H1 (cell line): ENCODE measurements around the gene TMED9. TPM values are rescaled to one million over a fixed set of nuclear protein-coding genes. Genes with fewer than 3 reads are reported as not detected.

Experiments used
- CTCF ChIA-PET: fragments of 300-600 bp; sonication (Branson Sonifier 250); formaldehyde crosslinking; loops from one replicate; lab custom pipeline; 2021; ENCODE audit not compliant: partially characterized antibody; lab: Charles Lee
- POLR2A ChIA-PET: fragments of 300-600 bp; sonication (Branson Sonifier 250); formaldehyde crosslinking; loops from one replicate; lab custom pipeline; 2021; ENCODE audit warnings: inconsistent platforms; ENCODE audit not compliant: partially characterized antibody; lab: Charles Lee
- DNase-seq, 2 experiments: peaks; one replicate each; pipeline versions ENCODE4 v3.0.0 to v3.0.0-alpha.2; 2010 to 2022; ENCODE audit warnings: low spot score in 2 of 2, low read depth in 1 of 2, mixed read lengths in 1 of 2
- FAIRE-seq: peaks from 2 replicates; lab custom pipeline; 2011; peaks lifted over from hg19 to GRCh38; lab: Jason Lieb, UNC
- H2AFZ ChIP-seq: 2 replicates; pipeline ENCODE4 v1.8.1; 2012; ENCODE audit warnings: low read length, inconsistent platforms
- H2AK5ac ChIP-seq: 2 replicates; pipeline ENCODE4 v1.6.1; 2013; ENCODE audit warnings: low read depth, low read length
- H2BK120ac ChIP-seq: replicated peaks from 2 replicates; pipeline ENCODE3; 2013; ENCODE audit warnings: low read depth, low read length, inconsistent platforms
- H2BK12ac ChIP-seq: 2 replicates; pipeline ENCODE4 v1.6.1; 2013; ENCODE audit warnings: low read depth, low read length
- H2BK15ac ChIP-seq: 2 replicates; pipeline ENCODE4 v1.6.1; 2013; ENCODE audit warnings: low read length
- H2BK20ac ChIP-seq: 2 replicates; pipeline ENCODE4 v1.6.1; 2013; ENCODE audit warnings: low read length
- H2BK5ac ChIP-seq: 2 replicates; pipeline ENCODE4 v1.6.1; 2013; ENCODE audit warnings: low read depth, low read length
- H3K14ac ChIP-seq: 2 replicates; pipeline ENCODE4 v1.6.1; 2013; ENCODE audit warnings: inconsistent platforms; ENCODE audit not compliant: insufficient read length
- H3K18ac ChIP-seq: 2 replicates; pipeline ENCODE4 v1.6.1; 2013; ENCODE audit warnings: low read length; ENCODE audit errors: extremely low read depth
- H3K23ac ChIP-seq: 2 replicates; pipeline ENCODE4 v1.6.1; 2013; ENCODE audit warnings: inconsistent platforms; ENCODE audit not compliant: insufficient read length
- H3K23me2 ChIP-seq: 2 replicates; pipeline ENCODE4 v1.6.1; 2013; ENCODE audit warnings: low read depth, low read length
- H3K27ac ChIP-seq: 2 replicates; pipeline ENCODE4 v1.6.1; 2011; ENCODE audit warnings: low read depth, low read length, inconsistent platforms
- H3K27me3 ChIP-seq, 4 experiments: replicated peaks in 1 of 4; 1 replicate in 1 of 4; 2 replicates in 3 of 4; pipeline versions ENCODE4 v1.6.1 to v1.8.1; 2011 to 2013; ENCODE audit warnings: low read length in 3 of 4, mild to moderate bottlenecking in 3 of 4, inconsistent platforms in 2 of 4, mixed read lengths in 2 of 4, moderate library complexity in 1 of 4; ENCODE audit not compliant: control insufficient read depth in 3 of 4, insufficient read depth in 3 of 4; ENCODE audit errors: extremely low read depth in 1 of 4
- H3K36me3 ChIP-seq, 4 experiments: 2 replicates each; pipeline versions ENCODE4 v1.6.1 to v1.8.1; 2011 to 2013; ENCODE audit warnings: mild to moderate bottlenecking in 4 of 4, low read length in 3 of 4, moderate library complexity in 2 of 4, control low read depth in 1 of 4, inconsistent platforms in 1 of 4; ENCODE audit not compliant: insufficient read depth in 4 of 4, control insufficient read depth in 2 of 4
- H3K4ac ChIP-seq: replicated peaks from 2 replicates; pipeline ENCODE3; 2013; ENCODE audit warnings: low read length, low read depth, mixed read lengths, inconsistent platforms; ENCODE audit not compliant: insufficient read length
- H3K4me1 ChIP-seq, 4 experiments: replicated peaks in 1 of 4; 1 replicate in 1 of 4; 2 replicates in 3 of 4; pipeline versions ENCODE4 v1.6.1 to v1.8.1; 2011 to 2013; ENCODE audit warnings: low read length in 3 of 4, inconsistent platforms in 2 of 4, mixed read lengths in 1 of 4; ENCODE audit not compliant: insufficient read depth in 4 of 4, control insufficient read depth in 3 of 4
- H3K4me2 ChIP-seq, 2 experiments: 2 replicates each; pipeline versions ENCODE4 v1.6.1 to v1.8.1; 2011 to 2013; ENCODE audit warnings: low read depth in 2 of 2, low read length in 2 of 2, control low read depth in 1 of 2, inconsistent platforms in 1 of 2, mild to moderate bottlenecking in 1 of 2; ENCODE audit not compliant: insufficient read depth in 1 of 2
- H3K4me3 ChIP-seq, 4 experiments: fragments of 200-600, 300-600 bp in 1 of 4; sonication (generic), shearing (Covaris generic), sonication (Bioruptor Twin) in 1 of 4; 2 replicates each; pipeline versions ENCODE4 v1.5.1 to v1.8.1; 2011 to 2016; ENCODE audit warnings: low read length in 4 of 4, low read depth in 3 of 4, control low read depth in 2 of 4, inconsistent platforms in 2 of 4, mild to moderate bottlenecking in 2 of 4, mixed read lengths in 1 of 4, moderate library complexity in 1 of 4; ENCODE audit not compliant: insufficient read depth in 2 of 4; ENCODE audit errors: extremely low read depth in 1 of 4
- H3K56ac ChIP-seq: replicated peaks from 2 replicates; pipeline ENCODE3; 2013; ENCODE audit warnings: low read depth, mild to moderate bottlenecking, mixed read lengths, low read length, inconsistent platforms; ENCODE audit not compliant: insufficient read length
- H3K79me1 ChIP-seq: 2 replicates; pipeline ENCODE4 v1.6.1; 2013; ENCODE audit warnings: low read depth, low read length, control low read depth
- H3K79me2 ChIP-seq, 2 experiments: 2 replicates each; pipeline versions ENCODE4 v1.6.1 to v1.8.1; 2012 to 2013; ENCODE audit warnings: low read length in 2 of 2, mild to moderate bottlenecking in 2 of 2, inconsistent platforms in 1 of 2; ENCODE audit not compliant: insufficient read depth in 2 of 2, control insufficient read depth in 1 of 2
- H3K9ac ChIP-seq, 4 experiments: replicated peaks in 1 of 4; 1 replicate in 1 of 4; 2 replicates in 3 of 4; pipeline versions ENCODE4 v1.6.1 to v1.8.1; 2011 to 2013; ENCODE audit warnings: low read depth in 3 of 4, low read length in 3 of 4, control low read depth in 2 of 4, mild to moderate bottlenecking in 2 of 4, moderate library complexity in 2 of 4, inconsistent platforms in 1 of 4; ENCODE audit errors: extremely low read depth in 1 of 4
- H3K9me3 ChIP-seq, 2 experiments: 2 replicates each; pipeline versions ENCODE4 v1.6.1 to v1.8.1; 2012 to 2013; ENCODE audit warnings: mild to moderate bottlenecking in 2 of 2, moderate library complexity in 2 of 2, control low read depth in 1 of 2, inconsistent platforms in 1 of 2, low read depth in 1 of 2, low read length in 1 of 2, mixed read lengths in 1 of 2; ENCODE audit not compliant: insufficient read depth in 2 of 2
- H4K20me1 ChIP-seq, 2 experiments: replicated peaks in 1 of 2; 2 replicates each; pipeline versions ENCODE3 to v1.8.1; 2011 to 2013; ENCODE audit warnings: inconsistent platforms in 2 of 2, low read length in 2 of 2, mild to moderate bottlenecking in 1 of 2; ENCODE audit not compliant: insufficient read depth in 2 of 2, control insufficient read depth in 1 of 2
- H4K5ac ChIP-seq: 2 replicates; pipeline ENCODE4 v1.6.1; 2013; ENCODE audit warnings: low read length, low read depth, mixed read lengths, inconsistent platforms; ENCODE audit not compliant: insufficient read length
- H4K8ac ChIP-seq: 2 replicates; pipeline ENCODE4 v1.8.0; 2013; ENCODE audit warnings: mild to moderate bottlenecking, moderate library complexity, low read length, inconsistent platforms; ENCODE audit not compliant: insufficient read depth; ENCODE audit errors: extremely low read depth
- H4K91ac ChIP-seq: replicated peaks from 2 replicates; pipeline ENCODE3; 2013; ENCODE audit warnings: low read length, mixed read lengths, inconsistent platforms; ENCODE audit not compliant: insufficient read length
- BACH1 ChIP-seq: IDR thresholded peaks from 2 replicates; pipeline ENCODE4 v1.6.1; 2012; ENCODE audit warnings: low read length, improper control_type of control experiment
- CBX8 ChIP-seq: fragments of 300-800, 300-1000 bp; sonication (generic); IDR thresholded peaks from 2 replicates; pipeline ENCODE4 v1.7.1; 2016; ENCODE audit warnings: low read depth, low read length, borderline replicate concordance
- CHD2 ChIP-seq: IDR thresholded peaks from 2 replicates; pipeline ENCODE4 v1.6.1; 2012; ENCODE audit warnings: low read length, improper control_type of control experiment
- FOSL1 ChIP-seq: IDR thresholded peaks from 2 replicates; pipeline ENCODE4 v1.6.1; 2011; ENCODE audit warnings: mild to moderate bottlenecking, low read depth, low read length, moderate library complexity; ENCODE audit not compliant: insufficient read depth
- RNF2 ChIP-seq: fragments of 200-900, 300-1000 bp; sonication (generic); IDR thresholded peaks from 2 replicates; pipeline ENCODE4 v1.7.1; 2016; ENCODE audit warnings: borderline replicate concordance, low read depth, mild to moderate bottlenecking, antibody characterized with exemption, low read length; ENCODE audit not compliant: poor library complexity, severe bottlenecking; ENCODE audit errors: missing control alignments
- SIX5 ChIP-seq: IDR thresholded peaks from 2 replicates; pipeline ENCODE4 v1.6.1; 2011; ENCODE audit warnings: mild to moderate bottlenecking, low read depth, low read length
- TAF1 ChIP-seq: IDR thresholded peaks from 2 replicates; pipeline ENCODE4 v1.6.1; 2011; ENCODE audit warnings: mild to moderate bottlenecking, low read depth, low read length
- WGBS, 2 experiments: shearing (Covaris generic) in 1 of 2; methylation state at CpG; one replicate each; pipeline versions ENCODE4 v1.1.6 to v1.1.7; 2013 to 2015; ENCODE audit warnings: low lambda C conversion rate in 2 of 2, mixed read lengths in 2 of 2, inconsistent platforms in 1 of 2, low coverage in 1 of 2, missing lambda C conversion rate in 1 of 2; ENCODE audit not compliant: insufficient replicate concordance in 2 of 2, insufficient coverage in 1 of 2, insufficient read length in 1 of 2; ENCODE audit errors: extremely low coverage in 1 of 2, missing lambda C conversion rate in 1 of 2; 5-methylcytosine and 5-hydroxymethylcytosine counted together
- long read RNA-seq, 2 experiments: library from RNA in 1 of 2; library from capped mRNA in 1 of 2; stranded (forward); transcript quantifications; one replicate each; pipeline ENCODE4 v2.0.0, GENCODE V29; 2021; ENCODE audit warnings: inconsistent platforms in 1 of 2
- polyA minus RNA-seq, 3 experiments: library from RNA; depleted of rRNA, polyadenylated mRNA; stranded (reverse); fragments of >200 nt; gene quantifications; 1 replicate in 2 of 3; 2 replicates in 1 of 3; pipeline ENCODE4 v1.2.3, GENCODE V29; 2011
- polyA plus RNA-seq, 7 experiments: library from polyadenylated mRNA; depleted of rRNA in 3 of 7; stranded (reverse) in 5 of 7; unstranded in 2 of 7; fragments of >200 nt in 5 of 7; fragments of 200-250 nt in 2 of 7; gene quantifications; 1 replicate in 5 of 7; 2 replicates in 1 of 7; 4 replicates in 1 of 7; pipeline versions ENCODE4 v1.2.1 to v1.2.3, GENCODE V29; 2011 to 2013; ENCODE audit warnings: missing spikeins in 2 of 7, mixed read lengths in 2 of 7
- total RNA-seq: library from RNA; stranded (reverse); fragmentation: NEBNext Ultra II Directional; extraction: Animal tissue kit (Norgen Biotek cat#: 25700); gene quantifications from 2 replicates; pipeline ENCODE4 v1.2.1, GENCODE V29; 2021

The TMED9 gene
- total RNA-seq = 156 and 160 TPM in 2 replicates
- 130 and 141 TPM in 2 replicates for polyA plus RNA-seq (2011; rRNA removed)
- polyA plus RNA-seq (2011; cell fraction: cytosol; rRNA removed) = 185 TPM
- polyA plus RNA-seq (2011; cell fraction: nucleus; rRNA removed) = 119 TPM
- 124 to 218 TPM (median 205 TPM) in 4 replicates for polyA plus RNA-seq (2012, experiment 1 of 2)
- 162 TPM for polyA plus RNA-seq (2012, experiment 2 of 2)
- 141 TPM for polyA plus RNA-seq (2013, experiment 1 of 2)
- 178 TPM for polyA plus RNA-seq (2013, experiment 2 of 2)
- polyA minus RNA-seq (2011; rRNA and poly(A)+ RNA removed) = 187 and 190 TPM in 2 replicates
- polyA minus RNA-seq (2011; cell fraction: cytosol; rRNA and poly(A)+ RNA removed) = 74.6 TPM
- polyA minus RNA-seq (2011; cell fraction: nucleus; rRNA and poly(A)+ RNA removed) = 46.5 TPM
- long read RNA-seq, experiment 1, transcript TMED9-205 (3 exons, 821 nt) = minor isoform, 17 of 160 reads
- long read RNA-seq, experiment 1, transcript TMED9-201 (5 exons, 1,473 nt) = major isoform, 89 of 160 reads
- long read RNA-seq, experiment 1, partial matches to known transcripts = 25 of 160 reads
- long read RNA-seq, experiment 1, other reads (novel, unspliced or antisense) = 26 of 160 reads
- long read RNA-seq, experiment 2, transcript TMED9-201 (5 exons, 1,473 nt) = major isoform, 479 of 490 reads
- long read RNA-seq, experiment 2, partial matches to known transcripts = 0 of 490 reads
- long read RNA-seq, experiment 2, other reads (novel, unspliced or antisense) = 6 of 490 reads

DNA sequence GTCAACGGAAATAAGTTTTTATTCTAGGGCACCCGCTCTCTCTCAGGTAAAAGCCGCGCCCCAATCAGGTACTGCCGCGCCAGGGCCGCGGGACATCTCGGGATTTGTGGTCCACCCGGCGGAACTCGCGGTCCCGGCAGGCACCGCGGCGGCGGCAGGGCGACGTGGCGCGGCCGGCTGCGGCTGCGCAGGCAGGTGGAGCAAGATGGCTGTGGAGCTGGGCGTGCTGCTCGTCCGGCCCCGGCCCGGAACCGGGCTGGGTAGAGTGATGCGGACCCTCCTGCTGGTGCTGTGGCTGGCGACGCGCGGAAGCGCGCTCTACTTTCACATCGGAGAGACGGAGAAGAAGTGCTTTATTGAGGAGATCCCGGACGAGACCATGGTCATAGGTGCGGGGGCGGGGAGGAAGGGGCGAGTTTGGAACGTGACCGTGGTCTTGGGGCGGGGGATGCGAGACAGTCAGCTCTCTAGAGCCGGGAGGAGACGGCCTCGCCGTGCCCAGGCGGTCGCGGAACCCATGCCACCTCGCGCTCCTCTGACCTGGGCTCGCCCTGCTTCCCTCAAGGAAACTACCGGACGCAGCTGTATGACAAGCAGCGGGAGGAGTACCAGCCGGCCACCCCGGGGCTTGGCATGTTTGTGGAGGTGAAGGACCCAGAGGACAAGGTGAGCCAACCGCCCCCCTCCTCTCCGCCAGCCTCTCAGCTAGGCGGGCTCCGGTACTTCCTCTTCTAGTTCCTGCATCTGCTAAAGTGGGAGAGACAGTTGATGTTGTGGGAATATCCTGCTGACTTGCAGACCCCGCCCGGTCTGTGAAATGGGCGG is at the start of gene TMED9:
Gene TMED9, plus strand, starts transcription at position 194 of the 825 bp plus-strand sequence. Its CDS starts 12 bp downstream, at position 206.
- no peaks in the 10 kb centered on the region for H3K4me1 ChIP-seq
- H2BK120ac ChIP-seq = no peak within 1 kb of the TSS
- peaks cover 0 to 4% of the 10 kb centered on the region in 2 experiments; a peak in 1 of 4 replicates for H3K79me2 ChIP-seq
- H2BK5ac ChIP-seq = peak within 1 kb of the TSS; percentile 71; the same call in 1 of the 2 replicates
- peak within 1 kb of the TSS; percentile 72 to 91 (median 82) for H3K9ac ChIP-seq
- H2BK20ac ChIP-seq = no peak within 1 kb of the TSS
- peak within 1 kb of the TSS; percentile 80 for H3K4ac ChIP-seq
- H4K8ac ChIP-seq = peak within 1 kb of the TSS; percentile 93; the same call in 1 of the 2 replicates
- H3K36me3 ChIP-seq = peaks cover 11 to 32% (median 22%) of the 10 kb centered on the region in 4 experiments; a peak in 6 of 8 replicates
- H3K23me2 ChIP-seq = peaks cover 2% of the 10 kb centered on the region; the same call in 1 of the 2 replicates
- DNase-seq = peak; percentile 60 to 91
- H3K27me3 ChIP-seq = no peaks in the 10 kb centered on the region
- peak within 1 kb of the TSS; percentile 77 for H4K91ac ChIP-seq
- peak within 1 kb of the TSS; percentile 68; the same call in 1 of the 2 replicates for H2BK12ac ChIP-seq
- H3K18ac ChIP-seq = peak within 1 kb of the TSS; percentile 78
- H3K79me1 ChIP-seq = no peaks in the 10 kb centered on the region; the same call in 1 of the 2 replicates
- peak within 1 kb of the TSS; percentile 94 for H4K5ac ChIP-seq
- ChIA-PET POLR2A (interaction anchor here (0.6 to 2.8 kb wide), 14 partner anchors 9 to 620 kb away, joined by 3 to 19 read pairs (median 6); partner anchors contain the start of gene DDX41), CTCF (interaction anchor here (0.7 to 0.8 kb wide), 2 partner anchors 13 to 54 kb away, joined by 3 read pairs; no protein-coding TSS in a partner anchor)
- peak within 1 kb of the TSS; percentile 70 for H3K56ac ChIP-seq
- H3K27ac ChIP-seq = peak within 1 kb of the TSS; percentile 58; the same call in 1 of the 2 replicates
- peaks cover 2 to 4% of the 10 kb centered on the region in 2 experiments for H4K20me1 ChIP-seq
- peak within 1 kb of the TSS; percentile 50 to 89 (median 82) for H3K4me3 ChIP-seq
- H3K9me3 ChIP-seq = no peaks in the 10 kb centered on the region
- H2BK15ac ChIP-seq = no peak within 1 kb of the TSS
- no peak for FAIRE-seq
- H3K23ac ChIP-seq = no peak within 1 kb of the TSS
- H2AK5ac ChIP-seq = no peak within 1 kb of the TSS
- peak within 1 kb of the TSS; percentile 90 for H2AFZ ChIP-seq
- H3K14ac ChIP-seq = no peak within 1 kb of the TSS
- H3K4me2 ChIP-seq = peak within 1 kb of the TSS; percentile 60 to 74
- 2% methylated on average over 68 of the region's 71 CpGs; no CpG with 5 or more reads in 1 of the 2 experiments for WGBS, 2 experiments
- TF ChIP-seq RNF2 (no peak), CHD2 (peak; percentile 14; the same call in 1 of the 2 replicates), FOSL1 (no peak), BACH1 (no peak), TAF1 (peak; percentile 94), SIX5 (peak; percentile 60; the same call in 1 of the 2 replicates), CBX8 (no peak)
